ENCODE measurements around the gene CREB1.

The CREB1 gene

DNA sequence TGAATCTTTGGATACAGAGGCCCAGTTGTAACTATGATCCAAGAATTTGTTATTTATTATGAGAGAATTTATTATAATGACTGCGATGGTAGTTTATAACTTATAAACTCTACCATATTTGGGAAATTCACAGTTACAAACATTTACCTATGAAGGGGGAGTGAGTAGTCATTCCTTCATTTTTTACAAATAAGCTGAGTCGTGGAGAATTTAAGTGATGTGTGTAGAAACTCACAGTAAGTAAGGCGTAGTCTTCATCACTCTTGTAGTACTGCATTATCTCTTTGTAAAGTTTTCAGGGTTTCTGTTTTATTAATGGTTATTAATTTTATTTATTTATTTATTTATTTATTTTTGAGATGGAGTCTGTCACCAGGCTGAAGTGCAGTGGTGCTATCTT is 13.5 kb downstream of the CREB1 start:
- no peak for DNase-seq (ENCODE audit: low spot score)

DNA sequence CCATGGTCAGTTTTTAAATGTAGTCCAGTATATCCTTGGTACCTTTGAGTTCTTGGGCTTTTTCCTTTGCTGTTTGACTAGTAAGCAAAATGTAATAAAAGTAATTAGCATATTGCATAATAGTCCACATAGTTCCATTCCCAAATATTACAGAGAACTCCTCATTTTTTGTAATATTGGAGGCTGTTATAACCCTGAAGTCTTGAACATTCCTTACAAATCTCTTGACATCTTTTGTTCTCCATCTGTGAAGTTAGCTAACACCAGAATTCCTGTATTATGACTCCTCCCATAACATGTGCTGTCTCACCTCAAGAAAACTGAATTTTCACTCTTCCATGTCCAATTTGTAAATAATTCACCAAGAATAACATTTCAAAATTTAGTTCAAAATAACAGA is 17.1 kb downstream of the CREB1 start:
- DNase-seq (ENCODE audit: low spot score): peak; percentile 25

DNA sequence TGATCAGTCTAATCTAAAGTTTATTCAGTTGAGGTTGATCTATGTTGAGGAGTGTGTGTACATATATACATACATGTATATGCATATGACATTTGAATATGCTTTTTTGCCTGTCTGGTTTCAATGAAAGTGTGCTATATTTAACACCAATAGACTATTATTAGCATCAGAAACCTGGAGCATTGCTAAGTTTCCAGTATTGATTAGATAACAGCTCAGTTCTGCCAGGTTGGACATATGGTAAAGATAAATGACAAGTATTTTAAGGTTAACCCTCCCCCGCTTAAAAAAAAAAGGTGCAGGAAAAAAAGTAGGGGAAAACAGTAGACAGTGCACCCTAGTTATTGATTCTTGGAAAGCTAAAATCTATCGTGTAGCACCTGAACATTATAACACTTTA is 19.4 kb downstream of the CREB1 start:
- no peak for DNase-seq (ENCODE audit: low spot score)

DNA sequence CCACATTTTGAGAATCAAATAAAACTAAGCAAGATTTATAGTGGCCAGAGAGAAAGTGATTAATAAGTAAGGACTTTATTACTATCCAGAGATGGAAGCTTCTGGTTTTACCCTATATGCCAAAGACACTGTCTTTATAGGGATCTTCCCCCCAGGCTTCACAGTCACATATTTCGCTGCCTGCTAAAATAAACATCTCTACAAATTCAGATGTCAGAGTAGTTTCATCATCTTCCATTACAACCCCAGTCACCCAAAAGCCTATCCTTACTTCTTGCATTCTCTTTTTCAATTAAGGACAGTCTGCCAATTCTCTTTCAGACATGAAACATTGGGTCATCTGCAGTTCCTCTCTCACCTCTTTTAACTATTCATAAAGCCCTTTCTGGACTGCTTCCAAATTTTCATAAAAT is 28.3 kb downstream of the CREB1 start:
- DNase-seq (ENCODE audit: low spot score): peak; percentile 5

DNA sequence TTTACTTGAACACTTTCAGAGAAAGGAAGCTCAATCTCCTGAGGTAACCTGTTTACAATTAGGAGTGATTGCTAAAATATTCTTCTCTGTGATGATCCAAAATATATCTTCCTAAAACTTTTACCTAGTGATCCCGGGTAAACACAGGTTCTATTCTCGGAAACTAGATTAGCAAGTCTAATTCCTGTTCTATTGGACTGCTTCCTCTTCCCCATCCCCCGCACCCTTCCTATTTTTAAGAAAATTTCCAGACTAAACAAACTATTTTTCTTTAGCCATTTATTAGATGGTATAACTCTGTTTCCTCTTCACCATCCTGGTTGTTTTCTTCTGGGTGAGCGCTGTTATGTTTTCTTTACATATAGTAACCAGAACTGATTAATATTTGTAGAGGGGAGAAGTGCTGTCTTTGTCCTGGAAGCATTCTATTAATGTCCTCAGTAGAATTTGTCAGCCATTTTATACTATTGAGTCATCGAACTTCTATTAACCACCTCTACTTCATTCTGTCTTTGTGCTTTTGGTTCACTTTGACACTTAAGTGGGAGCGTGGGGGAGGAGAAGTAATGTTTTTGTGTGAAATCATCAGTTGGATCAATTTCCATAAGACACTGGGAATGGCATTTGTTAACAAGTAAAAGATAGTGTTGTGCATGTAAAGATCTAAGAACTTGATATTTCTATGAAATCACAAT is 31.8 kb downstream of the CREB1 start:
- no peak for DNase-seq (ENCODE audit: low spot score)

DNA sequence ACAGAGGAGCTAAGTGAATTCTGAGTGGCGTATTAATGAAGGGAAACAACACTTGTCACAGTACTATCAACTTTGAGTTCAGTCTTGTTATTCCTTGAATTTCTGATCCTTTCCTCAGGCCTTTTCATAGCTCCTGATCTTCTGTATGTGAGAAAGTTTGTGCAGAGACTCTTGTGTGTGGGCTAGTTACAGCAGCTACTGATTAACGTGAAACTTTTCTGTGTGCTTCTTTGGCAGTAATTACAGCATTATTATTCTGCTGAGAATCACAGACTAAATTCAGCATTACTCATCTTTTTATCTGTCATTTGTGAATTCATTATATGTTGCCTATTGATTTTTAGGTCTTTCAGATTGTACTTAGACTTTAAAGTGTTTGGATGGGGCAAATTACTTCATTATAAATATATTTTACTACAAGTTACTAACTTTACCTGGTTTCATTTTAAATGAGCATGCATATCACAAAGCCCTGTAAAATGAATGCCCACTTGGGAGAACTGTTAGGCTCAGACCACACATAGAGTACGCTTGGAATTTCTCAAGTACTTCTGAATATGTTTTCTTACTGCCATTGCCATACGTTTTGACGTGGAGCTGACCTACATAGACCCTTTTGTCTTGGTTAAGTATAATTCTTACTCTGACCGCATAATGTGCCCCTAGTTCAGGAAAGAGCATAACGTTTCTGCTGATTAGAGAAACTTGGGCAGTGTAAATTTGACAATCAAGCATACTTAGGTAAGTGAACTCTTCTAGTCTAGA is 36.2 kb downstream of the CREB1 start:
- no peak for DNase-seq (ENCODE audit: low spot score)

DNA sequence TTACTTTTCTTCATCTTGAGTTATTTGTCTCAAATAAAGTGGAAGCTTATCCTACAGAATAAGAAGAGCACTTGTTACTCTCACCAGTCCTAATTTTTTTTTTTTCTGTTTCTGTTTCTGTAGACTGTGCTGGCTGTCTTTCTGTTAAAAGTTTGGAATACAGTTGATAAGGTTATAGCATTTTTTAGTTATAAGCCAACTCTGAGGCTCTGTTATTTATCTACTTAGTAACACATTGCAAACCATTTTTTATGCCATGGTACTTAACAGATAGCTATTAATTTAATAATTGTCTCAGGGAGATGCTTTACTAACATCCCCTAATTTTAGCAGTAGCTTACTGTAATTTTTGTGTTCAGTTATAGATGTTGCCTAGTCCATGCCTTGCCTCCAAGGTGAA is 37.9 kb downstream of the CREB1 start:
- no peak for DNase-seq (ENCODE audit: low spot score)

DNA sequence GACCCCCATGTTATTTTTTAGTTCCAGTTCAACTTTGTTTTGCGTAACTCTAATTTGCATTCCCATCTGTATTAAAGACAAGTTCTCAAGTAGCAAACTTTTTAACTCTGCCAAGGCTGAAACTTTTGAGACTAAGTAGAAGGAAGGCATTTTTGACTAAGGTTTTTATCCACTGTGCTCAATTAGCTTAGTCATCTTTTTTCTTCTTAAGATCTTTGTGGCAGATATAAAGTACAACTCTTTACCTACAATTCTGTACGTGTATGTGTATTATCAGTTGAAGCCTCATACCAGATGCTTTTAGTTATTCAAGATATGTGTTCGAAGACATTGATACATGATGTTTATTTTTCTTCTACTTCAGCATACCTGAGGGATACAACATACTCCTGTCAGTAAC is 41.6 kb downstream of the CREB1 start:
- DNase-seq (ENCODE audit: low spot score): no peak

DNA sequence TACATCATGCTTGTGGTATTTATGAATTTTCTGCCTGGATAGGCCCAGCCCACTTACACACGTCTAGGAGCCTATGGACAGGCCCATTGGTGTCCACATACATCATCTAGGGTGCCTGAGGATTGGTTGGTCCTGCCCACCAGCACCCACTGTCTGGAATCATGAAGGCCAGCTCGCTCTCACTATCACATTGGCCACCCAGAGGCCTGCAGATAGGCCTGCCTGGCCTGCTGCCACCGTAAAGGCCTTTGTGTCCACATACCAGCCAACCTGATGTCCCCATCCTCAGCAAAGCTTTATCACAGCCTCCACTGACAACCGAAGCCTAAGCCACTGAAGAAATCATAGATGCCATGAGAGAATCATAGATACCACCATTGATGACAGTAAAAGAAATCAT is 55.2 kb downstream of the CREB1 start:
- DNase-seq (ENCODE audit: low spot score): no peak

DNA sequence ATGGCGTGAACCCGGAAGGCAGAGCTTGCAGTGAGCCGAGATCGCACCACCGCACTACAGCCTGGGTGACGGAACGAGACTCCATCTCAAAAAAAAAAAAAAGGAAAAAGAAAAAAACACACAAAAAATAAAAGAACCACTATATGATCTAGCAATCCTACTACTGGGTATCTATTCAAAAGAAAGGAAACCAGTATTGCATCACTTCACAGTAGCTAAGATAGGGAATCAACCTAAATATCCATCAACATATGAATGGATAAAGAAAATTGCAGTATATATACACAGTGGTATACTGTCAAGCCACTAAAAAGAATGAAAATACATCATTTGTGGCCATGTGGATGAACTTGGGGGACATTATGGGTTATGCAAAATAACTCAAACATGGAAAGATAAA is 57.5 kb downstream of the CREB1 start:
- no peak for DNase-seq (ENCODE audit: low spot score)

DNA sequence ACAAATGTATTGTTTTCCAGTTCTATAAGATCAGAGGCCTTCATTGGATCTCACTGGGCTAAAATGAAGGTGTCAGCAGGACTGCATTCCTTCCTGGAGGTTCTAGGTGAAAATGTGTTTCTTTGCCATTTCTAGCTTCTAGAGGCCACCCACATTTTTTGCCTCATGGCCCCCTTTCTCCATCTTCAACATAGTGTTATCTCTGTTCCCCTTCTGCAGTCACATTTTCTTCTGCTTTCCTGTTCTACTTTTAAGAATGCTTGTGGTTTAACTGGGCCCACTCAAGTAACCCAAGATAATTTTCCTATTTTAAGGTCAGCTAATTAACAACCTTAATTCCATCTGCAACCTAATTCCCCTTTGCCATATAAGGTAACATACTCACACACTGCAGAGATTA is 59.4 kb downstream of the CREB1 start:
- no peak for DNase-seq (ENCODE audit: low spot score)

DNA sequence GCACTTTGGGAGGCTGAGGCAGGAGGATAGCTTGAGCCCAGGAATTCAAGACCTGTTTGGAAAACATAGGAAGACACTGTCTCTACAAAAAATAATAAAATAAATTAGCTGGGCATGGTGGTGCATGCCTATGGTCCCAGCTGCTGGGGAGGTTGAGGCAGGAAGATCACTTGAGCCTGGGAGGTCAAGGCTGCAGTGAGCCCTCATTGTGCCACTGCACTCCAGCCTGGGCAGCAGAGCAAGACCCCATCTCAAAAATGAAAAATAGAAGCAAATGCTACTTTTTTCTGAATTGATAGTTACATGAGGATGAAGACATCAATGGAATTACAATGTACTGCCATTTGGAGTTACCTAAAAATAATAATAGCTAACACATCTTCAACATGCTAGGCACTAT is 63.5 kb downstream of the CREB1 start:
- no peak for DNase-seq (ENCODE audit: low spot score)

DNA sequence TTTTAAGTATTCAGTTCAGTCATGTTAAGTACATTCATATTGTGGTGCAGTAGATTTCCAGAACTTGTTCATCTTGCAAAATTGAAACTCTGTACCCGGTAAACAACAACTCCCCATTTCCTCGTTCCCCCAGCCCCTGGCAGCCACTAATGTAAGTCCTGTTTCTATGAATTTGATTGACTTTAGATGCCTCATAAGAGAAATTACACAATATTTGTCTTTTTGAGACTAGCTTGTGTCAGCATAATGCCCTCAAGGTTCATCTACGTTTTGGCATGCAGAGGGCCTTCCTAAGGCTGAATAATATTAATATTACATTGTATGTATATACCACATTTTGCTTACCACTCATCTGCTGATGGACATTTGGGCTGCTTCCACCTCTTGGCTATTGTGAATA is 64.5 kb downstream of the CREB1 start:
- no peak for DNase-seq (ENCODE audit: low spot score)

DNA sequence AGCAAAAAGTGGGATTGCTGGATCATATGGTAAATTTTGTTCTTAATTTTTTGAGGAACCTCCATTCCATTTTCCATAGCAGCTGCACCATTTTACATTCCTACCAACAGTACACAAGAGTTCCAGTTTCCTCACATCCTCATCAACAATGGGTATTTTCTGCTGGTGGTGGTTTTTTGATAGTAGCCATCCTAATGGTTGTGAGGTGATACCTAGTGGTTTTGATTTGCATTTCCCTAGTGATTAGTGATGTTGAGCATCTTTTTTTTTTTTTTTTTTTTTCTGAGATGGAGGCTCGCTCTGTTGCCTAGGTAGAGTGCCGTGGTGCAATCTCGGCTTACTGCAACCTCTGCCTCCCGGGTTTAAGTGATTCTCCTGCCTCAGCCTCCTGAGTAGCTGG is 65.0 kb downstream of the CREB1 start:
- DNase-seq (ENCODE audit: low spot score): no peak

DNA sequence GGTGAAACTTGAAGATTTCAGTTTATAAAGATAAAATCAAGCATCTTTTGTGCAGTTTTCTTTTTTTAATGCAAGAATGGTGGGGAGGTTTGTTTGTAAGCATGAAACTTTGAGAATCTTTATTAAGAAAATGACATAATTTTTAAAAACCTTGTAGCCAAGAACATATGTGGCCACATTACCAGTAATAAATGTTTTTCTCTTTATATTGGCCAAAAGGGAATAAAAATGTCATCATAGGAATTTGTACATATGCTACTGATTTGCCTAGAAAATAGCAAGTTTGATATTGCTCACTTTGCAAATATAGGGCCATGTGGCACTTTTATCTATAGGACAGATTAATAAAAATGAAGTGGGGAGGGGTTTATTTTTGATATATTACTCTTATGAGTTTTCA is 69.9 kb downstream of the CREB1 start:
- DNase-seq (ENCODE audit: low spot score): no peak

DNA sequence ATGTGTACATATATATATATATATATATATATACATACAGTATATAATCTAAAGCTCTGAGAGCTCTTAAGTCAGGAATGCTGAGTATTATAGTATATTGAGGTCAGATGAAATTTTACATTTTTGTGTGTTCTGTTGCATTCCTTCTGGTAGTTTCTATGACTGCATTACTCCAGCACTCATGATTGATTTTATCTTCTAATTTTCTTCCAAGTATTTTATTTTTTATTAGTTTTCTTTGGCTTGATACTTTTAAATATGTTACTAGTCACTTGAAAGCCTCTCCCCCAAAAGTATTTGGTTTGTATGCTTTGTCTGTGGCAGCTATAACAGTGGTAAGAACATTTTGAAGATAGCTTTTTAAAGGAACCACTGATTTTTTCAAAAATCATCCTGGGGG is 70.5 kb downstream of the CREB1 start:
- peak; percentile 4 for DNase-seq (ENCODE audit: low spot score)

DNA sequence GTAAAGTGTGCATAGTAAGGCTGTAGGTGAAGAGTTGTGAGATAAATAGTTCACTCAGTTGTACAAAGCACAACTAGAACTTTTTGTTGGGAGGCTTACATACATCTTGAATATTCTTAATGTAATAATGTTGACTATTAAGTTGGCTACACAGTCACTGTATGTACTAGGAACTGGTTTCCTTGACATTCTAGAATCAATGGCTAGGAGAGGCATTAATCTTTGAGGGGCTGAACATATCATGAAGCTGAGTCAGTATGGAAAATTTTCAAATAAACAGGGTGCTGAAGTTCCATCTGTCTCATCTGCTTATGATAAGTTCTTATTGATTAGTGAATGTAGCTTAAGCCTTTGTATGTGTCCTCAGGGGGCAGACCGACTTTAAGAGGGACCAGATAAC is 72.0 kb downstream of the CREB1 start:
- DNase-seq (ENCODE audit: low spot score): no peak

DNA sequence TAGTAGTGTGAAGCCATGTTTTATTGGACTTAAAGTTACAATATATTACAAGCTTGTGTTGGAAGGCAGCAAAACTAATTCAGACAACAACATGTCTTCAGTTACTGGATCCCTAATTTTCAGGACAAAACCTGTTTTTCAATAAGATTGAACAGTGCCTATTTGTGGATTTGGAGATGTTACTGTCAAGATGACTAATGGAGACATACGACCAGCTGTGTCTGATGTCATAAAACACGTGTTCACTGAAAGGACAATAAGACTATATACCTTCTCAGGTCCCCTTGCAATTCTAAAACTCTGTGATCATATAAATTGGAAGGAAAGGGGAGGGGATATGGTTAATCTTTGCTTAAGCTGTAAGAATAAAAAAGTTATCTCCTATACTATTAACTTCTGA is 73.7 kb downstream of the CREB1 start:
- no peak for DNase-seq (ENCODE audit: low spot score)

DNA sequence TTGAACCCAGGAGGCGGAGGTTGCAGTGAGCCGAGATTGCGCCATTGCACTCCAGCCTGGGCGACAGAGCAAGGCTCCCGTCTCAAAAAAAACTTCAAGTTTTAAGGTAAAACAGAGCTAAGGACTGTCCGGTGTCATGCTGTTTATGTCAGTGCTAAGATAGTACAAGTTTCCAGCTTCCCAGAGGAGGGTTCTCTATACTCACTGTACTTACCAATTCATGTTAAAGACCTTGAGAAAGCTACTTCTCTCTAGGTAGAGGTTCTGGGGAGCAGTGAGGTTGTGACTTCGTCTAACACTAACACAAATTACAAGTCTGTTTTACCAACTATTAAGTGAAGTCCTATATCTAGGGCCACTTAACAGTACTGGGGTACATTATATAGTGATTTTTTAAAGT is 76.6 kb downstream of the CREB1 start:
- no peak for DNase-seq (ENCODE audit: low spot score)

DNA sequence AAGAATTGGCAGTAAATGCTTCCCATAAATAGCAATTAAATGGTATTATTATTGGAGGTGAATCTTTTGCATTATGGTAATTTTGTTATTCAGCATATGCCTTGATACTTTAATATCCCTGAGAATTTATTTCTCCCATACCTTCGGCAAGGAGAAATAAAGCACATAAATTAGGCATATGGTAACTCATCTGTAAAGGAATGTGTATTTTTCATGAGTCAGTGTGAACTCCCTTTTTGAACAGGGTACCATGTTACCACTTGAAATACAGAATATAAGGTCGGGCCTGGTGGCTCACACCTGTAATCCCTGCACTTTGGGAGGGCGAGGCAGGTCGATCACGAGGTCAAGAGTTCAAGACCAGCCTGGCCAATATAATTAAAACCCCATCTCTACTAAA is 77.1 kb downstream of the CREB1 start:
- DNase-seq (ENCODE audit: low spot score): no peak

DNA sequence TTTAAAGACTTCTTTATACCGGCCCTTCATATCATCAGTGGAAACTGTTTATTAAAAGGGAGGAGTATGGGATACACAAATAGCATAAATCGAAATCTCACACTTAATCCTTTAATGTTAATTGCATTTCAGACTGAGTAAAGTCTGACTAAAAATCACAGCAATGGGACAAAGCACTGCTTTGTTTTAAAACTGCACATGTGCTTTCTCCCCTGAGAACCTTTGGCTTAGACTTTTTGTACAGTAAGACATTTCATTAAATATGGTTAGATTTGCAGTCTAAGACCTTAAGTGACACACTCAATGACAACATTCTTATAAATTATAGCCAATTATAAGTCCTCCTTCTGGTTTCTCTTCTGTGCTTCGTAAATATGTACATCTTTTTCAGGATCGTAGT is 83.0 kb downstream of the CREB1 start:
- no peak for DNase-seq (ENCODE audit: low spot score)

DNA sequence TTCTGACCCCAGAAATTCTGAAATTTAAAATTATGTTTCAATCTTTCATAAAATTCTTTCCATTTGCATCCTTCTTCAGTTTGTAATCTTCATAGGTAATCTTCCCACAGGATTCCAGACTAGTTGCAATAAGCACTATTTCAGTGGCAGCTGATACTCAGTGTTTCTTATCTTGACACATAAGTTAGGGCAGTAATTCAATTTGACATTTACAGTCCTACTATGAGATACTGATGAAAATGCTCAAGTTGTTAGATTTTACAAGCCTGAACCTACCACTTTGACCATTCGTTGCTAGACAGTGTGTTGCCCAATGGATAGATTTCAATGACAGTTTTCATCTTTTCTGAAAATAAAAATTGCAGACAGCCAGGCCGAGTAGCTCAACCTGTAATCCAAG is 85.1 kb downstream of the CREB1 start:
- DNase-seq (ENCODE audit: low spot score): no peak

DNA sequence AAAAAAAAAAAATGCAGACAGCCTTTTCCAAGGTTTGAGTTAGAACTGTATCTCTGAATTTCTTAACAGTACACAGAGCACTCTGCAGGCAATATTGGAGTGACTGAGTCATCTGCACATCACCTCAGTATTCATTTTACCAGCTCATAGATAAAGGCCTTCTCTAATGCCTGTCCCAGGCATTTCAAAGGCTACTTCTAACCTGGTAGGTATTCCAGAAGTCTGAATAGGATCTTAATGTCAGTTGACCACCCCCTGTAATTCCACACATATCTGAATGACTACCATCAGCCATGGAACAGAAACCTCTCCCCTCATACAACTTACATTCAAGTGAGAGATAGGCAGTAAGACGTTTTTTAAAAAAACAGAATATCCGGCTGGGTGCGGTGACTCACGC is 86.4 kb downstream of the CREB1 start:
- peak; percentile 22 for DNase-seq (ENCODE audit: low spot score)
